ENCODE results near the gene F2RL3. TPM values are rescaled to one million over a fixed set of nuclear protein-coding genes. Genes with fewer than 3 reads are reported as not detected.

F2RL3 gene
- total RNA-seq, 2 donors from 2014 or later: 0.36 to 6.2 TPM

DNA sequence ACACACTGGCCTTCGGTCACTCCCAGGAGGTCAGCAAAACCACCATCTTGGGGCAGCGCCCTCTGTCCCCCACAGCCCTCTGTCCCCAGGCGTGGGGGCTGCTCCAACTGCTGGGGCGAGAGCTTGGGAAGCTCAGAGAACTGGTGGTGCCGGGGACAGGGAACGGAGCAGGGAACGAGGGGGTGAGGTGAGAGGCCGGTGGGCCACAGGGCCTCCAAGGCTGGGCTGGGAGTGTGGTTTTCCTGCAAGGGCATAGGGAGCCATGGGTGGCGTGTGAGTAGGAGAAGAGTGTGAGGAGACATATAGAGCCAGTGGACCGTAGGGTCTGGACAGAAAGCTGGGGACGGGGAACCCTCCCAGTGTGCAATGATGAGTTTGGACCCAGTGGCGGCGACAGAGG lies 34.1 kb downstream of the F2RL3 start:
- H3K27ac ChIP-seq: no peak overlapping the region
- no peaks in the 10 kb centered on the region for H3K9me3 ChIP-seq
- TF ChIP-seq, protein P1, sequence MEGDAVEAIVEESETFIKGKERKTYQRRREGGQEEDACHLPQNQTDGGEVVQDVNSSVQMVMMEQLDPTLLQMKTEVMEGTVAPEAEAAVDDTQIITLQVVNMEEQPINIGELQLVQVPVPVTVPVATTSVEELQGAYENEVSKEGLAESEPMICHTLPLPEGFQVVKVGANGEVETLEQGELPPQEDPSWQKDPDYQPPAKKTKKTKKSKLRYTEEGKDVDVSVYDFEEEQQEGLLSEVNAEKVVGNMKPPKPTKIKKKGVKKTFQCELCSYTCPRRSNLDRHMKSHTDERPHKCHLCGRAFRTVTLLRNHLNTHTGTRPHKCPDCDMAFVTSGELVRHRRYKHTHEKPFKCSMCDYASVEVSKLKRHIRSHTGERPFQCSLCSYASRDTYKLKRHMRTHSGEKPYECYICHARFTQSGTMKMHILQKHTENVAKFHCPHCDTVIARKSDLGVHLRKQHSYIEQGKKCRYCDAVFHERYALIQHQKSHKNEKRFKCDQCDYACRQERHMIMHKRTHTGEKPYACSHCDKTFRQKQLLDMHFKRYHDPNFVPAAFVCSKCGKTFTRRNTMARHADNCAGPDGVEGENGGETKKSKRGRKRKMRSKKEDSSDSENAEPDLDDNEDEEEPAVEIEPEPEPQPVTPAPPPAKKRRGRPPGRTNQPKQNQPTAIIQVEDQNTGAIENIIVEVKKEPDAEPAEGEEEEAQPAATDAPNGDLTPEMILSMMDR (IDR thresholded peaks at IDR 0.05): no peak
- no peak for TF ChIP-seq POLR2AphosphoS5 (IDR thresholded peaks at IDR 0.05)
- no peak for TF ChIP-seq POLR2A (IDR thresholded peaks at IDR 0.05)
- no peak for DNase-seq (ENCODE audit: low spot score)
- H3K4me3 ChIP-seq: no peak overlapping the region
- intact Hi-C loops (cut with DNase I): no loop called here
- H3K36me3 ChIP-seq: no peaks in the 10 kb centered on the region
- 97% methylated on average over 13 of the region's 13 CpGs for WGBS
- H3K4me1 ChIP-seq (replicated peaks): no peaks in the 10 kb centered on the region
- H3K27me3 ChIP-seq (replicated peaks; ENCODE audit: insufficient read depth): no peaks in the 10 kb centered on the region

DNA sequence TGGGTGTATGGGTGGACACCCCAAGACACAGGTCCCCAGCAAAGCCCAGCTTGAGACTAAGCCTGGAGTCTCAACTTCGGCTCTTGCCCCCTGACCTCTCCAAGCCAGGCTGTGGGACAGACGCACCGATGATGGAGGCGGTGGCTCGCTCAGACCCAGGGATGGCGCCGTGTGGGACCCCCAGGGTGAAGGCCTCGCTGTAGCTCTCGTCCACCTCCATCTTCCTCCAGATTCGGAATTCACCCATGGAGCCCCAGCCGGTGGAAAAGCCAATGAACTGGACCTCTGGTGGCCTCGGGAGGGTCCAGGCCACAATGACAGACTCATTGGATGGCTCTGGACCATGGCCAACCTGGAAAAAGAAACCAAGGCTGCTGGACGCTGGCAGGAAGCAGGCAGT lies 39.1 kb downstream of the F2RL3 start:
- DNase-seq (ENCODE audit: low spot score): no peak
- Histone ChIP-seq H3K9me3 (no peaks in the 10 kb centered on the region), H3K27me3 (replicated peaks; ENCODE audit: insufficient read depth) (no peaks in the 10 kb centered on the region), H3K36me3 (no peaks in the 10 kb centered on the region), H3K27ac (no peak overlapping the region), H3K4me3 (no peak overlapping the region), H3K4me1 (replicated peaks) (no peaks in the 10 kb centered on the region)
- intact Hi-C loops (cut with DNase I): no loop called here
- WGBS: 93% methylated on average over 13 of the region's 13 CpGs
- TF ChIP-seq POLR2AphosphoS5 (IDR thresholded peaks at IDR 0.05): no peak
- TF ChIP-seq, protein P1 (IDR thresholded peaks at IDR 0.05): no peak
- no peak for TF ChIP-seq POLR2A (IDR thresholded peaks at IDR 0.05)

DNA sequence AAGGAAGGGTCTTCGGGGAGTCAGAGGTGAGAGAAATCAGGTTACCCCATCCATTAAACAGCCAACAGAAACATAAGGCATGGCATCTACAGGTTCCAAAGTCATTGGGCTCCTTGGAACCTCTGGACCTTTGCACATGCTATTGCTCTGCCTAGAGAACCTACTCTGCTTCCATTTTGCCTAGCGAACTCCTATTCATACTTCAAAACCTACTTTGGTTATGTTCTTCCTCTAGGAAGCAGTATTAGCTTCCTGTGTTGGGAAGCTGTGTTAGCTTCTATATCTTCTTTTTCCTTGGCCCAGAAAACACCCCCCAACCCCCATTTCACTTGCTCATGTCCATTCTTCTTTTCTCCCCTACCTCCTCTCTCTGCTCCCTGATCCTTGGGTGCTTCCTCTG lies 39.6 kb downstream of the F2RL3 start:
- no peak overlapping the region for H3K27ac ChIP-seq
- H3K4me1 ChIP-seq (replicated peaks): no peaks in the 10 kb centered on the region
- DNase-seq (ENCODE audit: low spot score): no peak
- H3K36me3 ChIP-seq: no peaks in the 10 kb centered on the region
- no peaks in the 10 kb centered on the region for H3K9me3 ChIP-seq
- TF ChIP-seq POLR2AphosphoS5 (IDR thresholded peaks at IDR 0.05) (no peak), POLR2A (IDR thresholded peaks at IDR 0.05) (no peak)
- TF ChIP-seq, protein P1 (IDR thresholded peaks at IDR 0.05): no peak
- intact Hi-C loops (cut with DNase I): no loop called here
- 96% methylated on average over 2 of the region's 2 CpGs for WGBS
- H3K4me3 ChIP-seq: no peak overlapping the region
- H3K27me3 ChIP-seq (replicated peaks; ENCODE audit: insufficient read depth): no peaks in the 10 kb centered on the region

DNA sequence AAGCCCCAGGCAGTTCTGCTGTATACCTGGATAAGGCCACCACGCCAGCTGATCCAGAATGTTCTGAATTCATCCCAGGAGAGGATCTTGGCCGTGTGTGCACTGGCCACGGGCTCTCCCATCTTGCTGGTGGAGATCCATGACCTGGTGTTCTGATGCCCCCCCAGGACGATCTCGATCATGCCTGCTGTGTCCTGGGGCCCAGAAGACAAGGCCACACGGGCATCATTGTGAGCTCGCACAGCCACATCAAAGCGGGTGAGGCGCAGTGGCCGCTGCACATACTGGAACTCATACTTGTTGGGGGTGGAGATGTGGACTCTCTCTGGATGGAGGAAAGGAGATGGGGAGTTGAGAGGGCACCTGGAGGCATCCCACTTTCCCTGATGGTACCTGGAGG lies 40.1 kb downstream of the F2RL3 start:
- no peak overlapping the region for H3K4me3 ChIP-seq
- 95% methylated on average over 10 of the region's 10 CpGs for WGBS
- H3K9me3 ChIP-seq: no peaks in the 10 kb centered on the region
- TF ChIP-seq, protein P1 (IDR thresholded peaks at IDR 0.05): no peak
- TF ChIP-seq POLR2A (IDR thresholded peaks at IDR 0.05) (no peak), POLR2AphosphoS5 (IDR thresholded peaks at IDR 0.05) (no peak)
- intact Hi-C loops (cut with DNase I): no loop called here
- H3K27ac ChIP-seq: no peak overlapping the region
- no peaks in the 10 kb centered on the region for H3K27me3 ChIP-seq (replicated peaks; ENCODE audit: insufficient read depth)
- DNase-seq (ENCODE audit: low spot score): no peak
- H3K36me3 ChIP-seq: no peaks in the 10 kb centered on the region
- no peaks in the 10 kb centered on the region for H3K4me1 ChIP-seq (replicated peaks)

DNA sequence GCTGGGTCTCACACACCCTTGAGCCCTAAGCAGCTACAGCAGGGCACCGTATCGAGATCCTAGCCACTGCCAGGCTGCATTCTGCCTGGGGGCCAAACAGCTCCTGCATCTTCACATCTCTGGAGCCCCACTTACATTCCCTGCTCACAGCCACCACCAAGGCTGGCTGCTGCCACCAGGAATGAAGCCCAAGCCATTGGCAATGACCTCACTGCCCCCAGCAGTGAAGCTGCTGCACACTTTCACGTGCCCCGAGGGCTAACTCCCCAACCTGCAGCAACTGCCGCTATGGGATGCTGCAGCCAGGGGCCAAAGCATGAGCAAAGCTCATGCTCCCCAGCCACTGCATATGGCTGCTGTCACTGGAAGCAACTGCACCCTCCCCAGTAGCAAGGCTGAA lies 42.0 kb downstream of the F2RL3 start:
- Histone ChIP-seq H3K27me3 (replicated peaks; ENCODE audit: insufficient read depth) (no peaks in the 10 kb centered on the region), H3K36me3 (no peaks in the 10 kb centered on the region), H3K27ac (no peak overlapping the region), H3K4me1 (replicated peaks) (no peaks in the 10 kb centered on the region), H3K9me3 (no peaks in the 10 kb centered on the region), H3K4me3 (no peak overlapping the region)
- intact Hi-C loops (cut with DNase I): no loop called here
- TF ChIP-seq, protein P1 (IDR thresholded peaks at IDR 0.05): no peak
- TF ChIP-seq POLR2A (IDR thresholded peaks at IDR 0.05) (no peak), POLR2AphosphoS5 (IDR thresholded peaks at IDR 0.05) (no peak)
- WGBS: 74% methylated on average over 5 of the region's 5 CpGs
- DNase-seq (ENCODE audit: low spot score): no peak
